LNCAP (cell line): ENCODE results near the gene SLC9A3.

ENCODE experiments used
- TF ChIP-seq, protein P1 (sequence below): fragments of 450-650 bp; IDR thresholded peaks from 2 replicates; pipeline ENCODE4 v1.5.1; 2017; ENCODE audit warnings: mild to moderate bottlenecking

SLC9A3 gene

DNA sequence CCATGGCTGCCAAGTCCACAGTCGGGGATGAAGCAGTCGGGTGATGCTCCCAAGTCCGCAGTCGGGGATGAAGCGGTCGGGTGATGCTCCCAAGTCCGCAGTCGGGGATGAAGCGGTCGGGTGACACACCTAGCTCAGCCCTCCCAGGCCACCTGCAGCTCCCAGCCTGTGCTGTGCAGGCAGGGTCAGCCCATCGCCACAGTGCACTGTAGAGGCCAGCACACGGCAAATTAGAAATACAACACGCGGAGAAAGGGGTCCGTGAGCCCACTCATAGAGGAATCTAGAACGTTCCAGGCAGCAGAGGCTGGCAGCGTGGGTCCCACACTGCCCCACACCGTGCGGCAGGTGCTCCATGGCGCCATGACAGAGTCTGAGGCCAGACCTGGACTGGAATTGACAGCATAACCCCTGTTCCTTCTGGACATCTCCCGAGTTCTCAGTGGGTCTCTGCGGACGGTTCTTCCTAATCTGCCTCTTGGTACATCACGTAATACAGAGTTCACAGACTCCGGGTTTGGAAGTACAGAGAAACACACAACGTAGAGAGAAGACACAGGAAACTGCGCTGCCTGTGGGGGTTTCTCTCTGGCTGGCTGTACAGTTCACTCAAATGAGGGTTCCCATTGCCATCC lies 89.0 kb downstream of the SLC9A3 start:
- TF ChIP-seq, protein P1, sequence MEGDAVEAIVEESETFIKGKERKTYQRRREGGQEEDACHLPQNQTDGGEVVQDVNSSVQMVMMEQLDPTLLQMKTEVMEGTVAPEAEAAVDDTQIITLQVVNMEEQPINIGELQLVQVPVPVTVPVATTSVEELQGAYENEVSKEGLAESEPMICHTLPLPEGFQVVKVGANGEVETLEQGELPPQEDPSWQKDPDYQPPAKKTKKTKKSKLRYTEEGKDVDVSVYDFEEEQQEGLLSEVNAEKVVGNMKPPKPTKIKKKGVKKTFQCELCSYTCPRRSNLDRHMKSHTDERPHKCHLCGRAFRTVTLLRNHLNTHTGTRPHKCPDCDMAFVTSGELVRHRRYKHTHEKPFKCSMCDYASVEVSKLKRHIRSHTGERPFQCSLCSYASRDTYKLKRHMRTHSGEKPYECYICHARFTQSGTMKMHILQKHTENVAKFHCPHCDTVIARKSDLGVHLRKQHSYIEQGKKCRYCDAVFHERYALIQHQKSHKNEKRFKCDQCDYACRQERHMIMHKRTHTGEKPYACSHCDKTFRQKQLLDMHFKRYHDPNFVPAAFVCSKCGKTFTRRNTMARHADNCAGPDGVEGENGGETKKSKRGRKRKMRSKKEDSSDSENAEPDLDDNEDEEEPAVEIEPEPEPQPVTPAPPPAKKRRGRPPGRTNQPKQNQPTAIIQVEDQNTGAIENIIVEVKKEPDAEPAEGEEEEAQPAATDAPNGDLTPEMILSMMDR, result no peak

DNA sequence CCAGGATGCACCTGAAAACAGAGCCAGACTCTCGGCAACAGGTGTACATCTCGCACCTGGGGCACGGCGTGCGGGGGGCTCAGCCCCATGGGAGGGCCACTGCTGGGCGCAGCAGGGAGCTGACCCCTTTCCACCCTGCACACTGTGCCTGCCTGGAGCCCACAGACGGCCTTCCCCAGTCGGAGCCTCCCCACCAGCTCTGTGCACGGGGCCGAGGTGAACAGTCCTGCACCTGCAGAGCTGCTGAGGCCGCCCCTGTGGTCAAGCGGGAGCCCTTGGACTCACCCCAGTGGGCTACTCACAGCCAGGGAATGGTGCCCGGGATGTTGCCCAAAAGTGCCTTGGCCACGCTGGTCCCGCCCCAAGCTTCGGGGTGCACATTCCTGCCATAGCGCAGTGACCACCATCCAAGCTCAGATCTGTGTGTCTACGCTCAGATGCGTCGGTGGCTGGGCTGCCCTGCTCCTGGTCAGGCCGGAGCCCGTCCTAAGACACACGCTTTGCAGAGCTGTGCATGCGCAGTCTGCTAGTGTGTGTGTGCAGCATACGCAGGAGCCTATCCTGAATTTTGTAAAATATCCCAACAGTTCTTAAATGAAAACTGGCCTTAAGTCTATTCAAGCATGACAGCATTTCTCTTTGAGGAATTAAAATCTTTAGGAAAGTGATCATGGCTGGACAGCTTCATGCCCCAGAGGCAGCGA lies 89.7 kb downstream of the SLC9A3 start:
- TF ChIP-seq, protein P1, result no peak

DNA sequence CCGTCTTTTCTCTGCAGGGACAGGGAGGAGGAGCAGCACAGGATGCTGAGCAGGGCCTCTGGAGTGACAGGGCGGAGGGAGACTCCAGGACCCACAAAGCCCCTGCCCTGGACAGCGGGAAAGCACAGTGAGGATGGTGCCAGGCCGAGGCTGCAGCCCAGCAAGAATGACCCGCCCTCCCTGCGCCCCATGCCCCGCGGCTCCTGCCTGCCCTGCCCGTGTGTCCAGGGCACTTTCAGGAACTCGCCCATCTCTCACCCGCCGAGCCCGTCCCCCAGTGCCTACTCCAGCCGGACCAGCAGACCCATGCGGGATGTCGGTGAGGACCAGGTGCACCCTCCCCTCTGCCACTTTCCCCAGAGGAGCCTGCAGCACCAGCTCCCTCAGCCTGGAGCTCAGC lies 90.4 kb downstream of the SLC9A3 start:
- TF ChIP-seq, protein P1, result no peak

DNA sequence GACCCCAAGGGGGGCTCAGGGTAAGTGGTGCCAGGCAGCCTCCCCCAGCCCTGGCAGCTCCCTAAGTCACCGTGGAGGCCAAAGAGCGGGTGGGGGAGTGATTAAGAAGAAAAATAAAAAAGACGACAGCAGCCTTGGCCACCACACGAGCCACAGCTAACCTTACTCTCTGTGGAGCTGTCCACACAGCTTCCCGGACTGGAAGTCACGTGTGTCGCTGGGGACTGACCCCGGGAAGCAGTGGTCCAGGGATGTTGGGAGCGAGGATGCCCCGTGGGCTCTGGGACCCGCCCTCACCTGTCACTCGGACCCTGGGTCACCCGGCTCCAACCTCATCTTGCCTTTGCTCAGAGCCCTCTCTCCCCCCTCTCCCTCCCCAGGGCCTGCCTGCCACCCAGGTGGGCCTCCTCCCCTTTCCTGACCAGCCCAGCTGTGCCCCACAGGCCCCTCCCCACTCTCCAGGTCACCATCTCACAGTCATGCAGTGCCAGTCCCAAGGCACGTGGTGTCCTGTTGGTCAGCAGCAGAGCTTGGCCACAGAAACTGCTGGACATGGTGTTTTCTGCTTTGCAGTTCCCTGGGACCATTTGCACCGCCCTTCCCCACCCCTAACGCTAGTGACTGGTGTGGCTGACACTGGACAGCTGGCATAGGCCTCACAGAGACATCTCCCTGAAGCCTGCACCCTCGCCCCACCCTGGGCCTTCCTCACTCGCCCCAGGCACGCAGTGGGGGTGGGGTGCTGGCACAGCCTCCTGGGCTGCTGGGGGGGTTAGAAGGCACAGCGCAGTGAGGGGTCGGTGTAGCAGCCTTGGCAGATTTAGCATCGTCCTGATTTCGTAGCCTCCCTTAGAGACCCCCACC lies 91.1 kb downstream of the SLC9A3 start:
- TF ChIP-seq, protein P1, result no peak

DNA sequence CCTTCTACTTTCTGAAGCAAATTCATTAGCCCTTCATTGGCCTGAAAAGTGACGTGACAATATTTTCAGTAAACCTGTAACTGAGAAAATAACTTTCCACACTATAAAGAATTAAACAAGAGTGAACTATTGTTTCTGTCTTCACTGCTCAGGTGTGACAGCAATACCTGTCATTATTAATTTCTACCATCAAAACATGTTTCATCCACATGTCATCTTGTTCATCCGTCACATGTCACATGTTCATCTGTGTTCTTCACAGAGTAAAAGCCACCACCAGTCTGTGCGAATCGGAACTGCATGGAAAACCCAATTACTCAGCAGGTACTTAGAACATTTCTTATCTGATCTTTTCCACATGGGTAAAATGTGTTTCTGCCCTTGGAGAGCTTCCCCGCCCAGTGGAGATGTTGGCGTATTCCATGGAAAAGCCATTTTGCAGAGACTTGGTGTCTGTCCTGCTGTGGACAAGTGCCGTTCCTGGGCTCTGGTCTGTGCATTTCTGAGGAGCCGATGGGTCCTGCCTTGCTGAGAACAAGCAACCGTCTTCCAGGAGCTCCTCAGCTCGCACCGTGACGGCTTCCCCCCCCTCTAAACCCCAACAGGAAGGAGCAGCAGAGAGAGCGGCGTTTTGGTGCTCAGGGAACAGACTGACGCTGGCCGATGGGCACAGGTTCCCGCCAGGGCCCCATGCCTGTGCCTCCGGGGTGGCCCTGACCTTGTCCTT lies 91.9 kb downstream of the SLC9A3 start:
- TF ChIP-seq, protein P1, result no peak

DNA sequence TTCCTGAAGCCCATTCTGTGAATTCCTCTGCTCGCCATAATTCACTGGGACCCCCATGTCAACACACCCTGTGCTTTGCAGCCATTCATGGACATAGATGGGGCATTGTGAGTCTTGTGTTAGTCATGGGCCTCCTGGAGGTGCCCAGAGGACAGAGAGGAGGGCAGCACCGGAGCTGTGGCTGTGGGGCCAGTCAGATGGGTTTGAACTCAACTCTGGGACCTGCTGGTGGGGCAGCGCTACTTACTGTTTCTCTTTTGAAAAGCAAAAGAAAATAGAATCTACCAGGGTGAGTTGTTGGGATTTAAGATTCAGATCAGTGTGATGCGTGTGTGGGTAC lies 92.6 kb downstream of the SLC9A3 start:
- TF ChIP-seq, protein P1, result no peak

DNA sequence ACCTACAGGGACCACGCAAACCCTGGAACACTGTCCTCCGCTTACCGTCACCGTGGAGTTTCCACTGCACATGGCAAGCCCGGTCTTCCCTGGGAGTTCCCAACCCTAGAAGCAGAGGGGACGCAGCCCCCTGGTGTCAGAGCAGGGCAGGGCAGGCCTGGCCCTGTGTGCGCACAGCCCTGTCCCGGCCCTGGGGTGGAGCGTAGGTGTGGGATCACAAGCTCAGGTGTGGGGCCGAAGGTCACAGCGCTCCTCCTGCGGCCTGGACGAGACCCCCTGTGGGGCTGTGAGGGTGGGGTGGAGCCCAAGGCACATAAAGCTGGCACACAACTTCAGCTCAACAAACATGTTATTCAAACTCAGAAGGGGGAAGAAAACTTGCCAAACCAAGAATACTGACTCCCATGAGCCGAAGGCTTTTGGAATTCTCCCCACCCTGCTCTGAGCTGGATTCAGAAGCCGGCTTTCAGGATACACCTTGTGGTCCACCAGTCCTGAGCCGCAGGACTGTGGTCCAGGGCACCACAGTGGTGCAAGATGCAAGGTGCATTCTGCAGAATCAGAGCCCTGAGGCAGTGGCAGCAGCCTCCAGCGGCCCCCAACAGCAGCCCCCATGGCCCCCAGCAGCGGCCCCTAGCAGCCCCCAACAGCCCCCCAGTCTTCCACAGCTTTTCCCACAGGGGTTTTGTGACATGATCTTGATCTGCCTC lies 93.1 kb downstream of the SLC9A3 start:
- TF ChIP-seq, protein P1, result peak; percentile 54
